Fibroblast of lung (primary cell): Measurements from ENCODE around the gene SORD.
A peak's percentile ranks its signal among the peaks of the same experiment; 100 is the strongest.
"Not testable (repeated sequence)": the region's sequence is repeated elsewhere in the genome, so short reads cannot be mapped to it uniquely, and the experiment has no call there.

Experiments used
- CTCF ChIP-seq, 2 donors: IDR thresholded peaks in 1 of 2; conservative IDR thresholded peaks in 1 of 2; 1 replicate in 1 of 2; 2 replicates in 1 of 2; pipeline ENCODE4 v1.5.1; 2011 to 2012; ENCODE audit warnings: low read length in 2 of 2, control low read depth in 1 of 2, inconsistent platforms in 1 of 2, low read depth in 1 of 2, mild to moderate bottlenecking in 1 of 2
- EZH2 ChIP-seq: IDR thresholded peaks from 2 replicates; pipeline ENCODE4 v1.5.1; 2012; ENCODE audit warnings: low read length, control low read depth, mild to moderate bottlenecking; ENCODE audit errors: missing control alignments

- peak; percentile 97 for TF ChIP-seq CTCF (conservative IDR thresholded peaks at IDR 0.05 in 1 of 2, IDR thresholded peaks at IDR 0.05 in 1 of 2; ENCODE audit: low read depth in 1 of 2, low read length in 2 of 2)
- not testable (repeated sequence) for TF ChIP-seq EZH2
These were observed 14.1 kb downstream of the SORD start for GRCh38 chr15:45036812-45037781.
